ENCODE data around the gene ABLIM2.

The ABLIM2 gene

GRCh38 chr4:8118035-8118434 lies 40.6 kb downstream of the ABLIM2 start:
- no peak for DNase-seq

- no peak for DNase-seq
Measured at GRCh38 chr4:8117278-8117682, 41.3 kb downstream of the ABLIM2 start.

- DNase-seq, result no peak
Measured at GRCh38 chr4:8115916-8116315, 42.7 kb downstream of the ABLIM2 start.

- DNase-seq, result no peak
Measured at GRCh38 chr4:8115203-8115520, 43.5 kb downstream of the ABLIM2 start.

- DNase-seq, result no peak
Measured at GRCh38 chr4:8114456-8115202, 44.0 kb downstream of the ABLIM2 start.

- no peak for DNase-seq
Measured at GRCh38 chr4:8113611-8114377, 44.8 kb downstream of the ABLIM2 start.

- no peak for DNase-seq
Measured at GRCh38 chr4:8112672-8113071, 45.9 kb downstream of the ABLIM2 start.

- no peak for DNase-seq
Measured at GRCh38 chr4:8112036-8112576, 46.5 kb downstream of the ABLIM2 start.

GRCh38 chr4:8110071-8110986 lies 48.3 kb downstream of the ABLIM2 start:
- no peak for DNase-seq

- no peak for DNase-seq
Measured at GRCh38 chr4:8109406-8110065, 49.1 kb downstream of the ABLIM2 start.

- DNase-seq, result no peak
Measured at GRCh38 chr4:8108991-8109390, 49.6 kb downstream of the ABLIM2 start.

- DNase-seq, result no peak
Measured at GRCh38 chr4:8108261-8108660, 50.4 kb downstream of the ABLIM2 start.

GRCh38 chr4:8107146-8107657 lies 51.4 kb downstream of the ABLIM2 start:
- DNase-seq, result no peak

GRCh38 chr4:8106451-8107025 lies 52.1 kb downstream of the ABLIM2 start:
- DNase-seq, result no peak

GRCh38 chr4:8105306-8106100 lies 53.1 kb downstream of the ABLIM2 start:
- DNase-seq, result no peak

- DNase-seq, result no peak
Measured at GRCh38 chr4:8104491-8105305, 53.9 kb downstream of the ABLIM2 start.

- DNase-seq, result no peak
Measured at GRCh38 chr4:8103421-8104390, 54.9 kb downstream of the ABLIM2 start.

- no peak for DNase-seq
Measured at GRCh38 chr4:8102831-8103230, 55.8 kb downstream of the ABLIM2 start.

- DNase-seq, result no peak
Measured at GRCh38 chr4:8102076-8102355, 56.6 kb downstream of the ABLIM2 start.

Measured in DMS153 (cell line).